HEK293 (cell line): ENCODE measurements around the gene SYNJ2.

Experiments
- GLI2 ChIP-seq: fragments of 450-650 bp; formaldehyde crosslinking; IDR thresholded peaks from 2 replicates; pipeline ENCODE4; 2017; ENCODE audit warnings: missing biosample characterization, missing genetic modification characterization, low read depth, borderline replicate concordance
- MYNN ChIP-seq: fragments of 450-650 bp; formaldehyde crosslinking; IDR thresholded peaks from 2 replicates; pipeline ENCODE4 v1.5.1; 2016; ENCODE audit warnings: missing biosample characterization, missing genetic modification characterization, borderline replicate concordance
- OVOL3 ChIP-seq: fragments of 450-650 bp; formaldehyde crosslinking; IDR thresholded peaks from 2 replicates; pipeline ENCODE4 v1.5.1; 2016; ENCODE audit warnings: missing biosample characterization, missing genetic modification characterization
- SCRT2 ChIP-seq: fragments of 450-650 bp; formaldehyde crosslinking; IDR thresholded peaks from 2 replicates; pipeline ENCODE4 v1.5.1; 2016; ENCODE audit warnings: missing biosample characterization, missing genetic modification characterization
- TCF7L2 ChIP-seq: IDR thresholded peaks from 2 replicates; pipeline ENCODE4 v1.6.1; 2011; ENCODE audit warnings: low read depth, mild to moderate bottlenecking, inconsistent platforms, low read length, moderate library complexity, borderline replicate concordance
- ZBTB20 ChIP-seq: fragments of 450-650 bp; formaldehyde crosslinking; IDR thresholded peaks from 2 replicates; pipeline ENCODE4 v1.5.1; 2016; ENCODE audit warnings: missing biosample characterization, missing genetic modification characterization
- ZBTB48 ChIP-seq: fragments of 450-650 bp; formaldehyde crosslinking; IDR thresholded peaks from 2 replicates; pipeline ENCODE4 v1.5.1; 2016; ENCODE audit warnings: missing biosample characterization, missing genetic modification characterization
- ZFP3 ChIP-seq: fragments of 450-650 bp; formaldehyde crosslinking; IDR thresholded peaks from 2 replicates; pipeline ENCODE4 v1.5.1; 2016; ENCODE audit warnings: low read depth, missing biosample characterization, missing genetic modification characterization
- ZFP37 ChIP-seq: fragments of 450-650 bp; formaldehyde crosslinking; IDR thresholded peaks from 2 replicates; pipeline ENCODE4 v1.5.1; 2016; ENCODE audit warnings: missing biosample characterization, missing genetic modification characterization
- ZNF341 ChIP-seq: fragments of 450-650 bp; formaldehyde crosslinking; IDR thresholded peaks from 2 replicates; pipeline ENCODE4; 2016; ENCODE audit warnings: low read depth, missing biosample characterization, missing genetic modification characterization
- ZNF37A ChIP-seq: fragments of 450-650 bp; IDR thresholded peaks from 2 replicates; pipeline ENCODE4 v1.5.1; 2018; ENCODE audit warnings: missing biosample characterization, missing genetic modification characterization
- ZNF391 ChIP-seq: fragments of 450-650 bp; formaldehyde crosslinking; IDR thresholded peaks from 2 replicates; pipeline ENCODE4 v1.5.1; 2016; ENCODE audit warnings: low read depth, missing biosample characterization, missing genetic modification characterization, borderline replicate concordance
- ZNF404 ChIP-seq: fragments of 450-650 bp; formaldehyde crosslinking; IDR thresholded peaks from 2 replicates; pipeline ENCODE4 v1.5.1; 2017; ENCODE audit warnings: missing biosample characterization, missing genetic modification characterization
- ZNF423 ChIP-seq: fragments of 450-650 bp; formaldehyde crosslinking; IDR thresholded peaks from 2 replicates; pipeline ENCODE4 v1.5.1; 2016; ENCODE audit warnings: missing biosample characterization, missing genetic modification characterization
- ZNF521 ChIP-seq: fragments of 450-650 bp; formaldehyde crosslinking; IDR thresholded peaks from 2 replicates; pipeline ENCODE4 v1.5.1; 2017; ENCODE audit warnings: missing biosample characterization, mild to moderate bottlenecking, missing genetic modification characterization
- ZNF561 ChIP-seq: fragments of 450-650 bp; IDR thresholded peaks from 2 replicates; pipeline ENCODE4 v1.5.1; 2018; ENCODE audit warnings: missing biosample characterization, missing genetic modification characterization, borderline replicate concordance
- ZNF626 ChIP-seq: fragments of 450-650 bp; sonication (Bioruptor Pico); formaldehyde crosslinking; IDR thresholded peaks from 2 replicates; pipeline ENCODE4 v1.5.1; 2018; ENCODE audit warnings: missing biosample characterization, missing genetic modification characterization, inconsistent platforms
- ZNF629 ChIP-seq: fragments of 450-650 bp; formaldehyde crosslinking; IDR thresholded peaks from 2 replicates; pipeline ENCODE4 v1.5.1; 2017; ENCODE audit warnings: missing biosample characterization, missing genetic modification characterization
- ZNF76 ChIP-seq: fragments of 450-650 bp; formaldehyde crosslinking; IDR thresholded peaks from 2 replicates; pipeline ENCODE4; 2016; ENCODE audit warnings: low read depth, missing biosample characterization, missing genetic modification characterization, borderline replicate concordance
- TF ChIP-seq, protein P1 (sequence below): fragments of 450-650 bp; formaldehyde crosslinking; conservative IDR thresholded peaks from 2 replicates; pipeline ENCODE4 v1.5.1; 2016; ENCODE audit warnings: low read depth, missing biosample characterization, missing genetic modification characterization
- TF ChIP-seq, protein P2 (sequence below): fragments of 450-650 bp; formaldehyde crosslinking; IDR thresholded peaks from 2 replicates; pipeline ENCODE4 v1.5.1; 2017; ENCODE audit warnings: missing biosample characterization, missing genetic modification characterization
- TF ChIP-seq, protein P3 (sequence below): fragments of 450-650 bp; formaldehyde crosslinking; IDR thresholded peaks from 2 replicates; pipeline ENCODE4 v1.5.1; 2017; ENCODE audit warnings: missing biosample characterization, missing genetic modification characterization
- TF ChIP-seq, protein P4 (sequence below): fragments of 450-650 bp; formaldehyde crosslinking; IDR thresholded peaks from 2 replicates; pipeline ENCODE4 v1.5.1; 2016; ENCODE audit warnings: missing biosample characterization, missing genetic modification characterization
- TF ChIP-seq, protein P5 (sequence below): fragments of 450-650 bp; formaldehyde crosslinking; IDR thresholded peaks from 2 replicates; pipeline ENCODE4 v1.5.1; 2016; ENCODE audit warnings: missing biosample characterization, missing genetic modification characterization
- TF ChIP-seq, protein P6 (sequence below): fragments of 450-650 bp; formaldehyde crosslinking; IDR thresholded peaks from 2 replicates; pipeline ENCODE4 v1.5.1; 2016; ENCODE audit warnings: missing biosample characterization, missing genetic modification characterization
- TF ChIP-seq, protein P7 (sequence below): fragments of 450-650 bp; formaldehyde crosslinking; IDR thresholded peaks from 2 replicates; pipeline ENCODE4 v1.5.1; 2017; ENCODE audit warnings: missing biosample characterization, mild to moderate bottlenecking, missing genetic modification characterization, moderate library complexity

The SYNJ2 gene

DNA sequence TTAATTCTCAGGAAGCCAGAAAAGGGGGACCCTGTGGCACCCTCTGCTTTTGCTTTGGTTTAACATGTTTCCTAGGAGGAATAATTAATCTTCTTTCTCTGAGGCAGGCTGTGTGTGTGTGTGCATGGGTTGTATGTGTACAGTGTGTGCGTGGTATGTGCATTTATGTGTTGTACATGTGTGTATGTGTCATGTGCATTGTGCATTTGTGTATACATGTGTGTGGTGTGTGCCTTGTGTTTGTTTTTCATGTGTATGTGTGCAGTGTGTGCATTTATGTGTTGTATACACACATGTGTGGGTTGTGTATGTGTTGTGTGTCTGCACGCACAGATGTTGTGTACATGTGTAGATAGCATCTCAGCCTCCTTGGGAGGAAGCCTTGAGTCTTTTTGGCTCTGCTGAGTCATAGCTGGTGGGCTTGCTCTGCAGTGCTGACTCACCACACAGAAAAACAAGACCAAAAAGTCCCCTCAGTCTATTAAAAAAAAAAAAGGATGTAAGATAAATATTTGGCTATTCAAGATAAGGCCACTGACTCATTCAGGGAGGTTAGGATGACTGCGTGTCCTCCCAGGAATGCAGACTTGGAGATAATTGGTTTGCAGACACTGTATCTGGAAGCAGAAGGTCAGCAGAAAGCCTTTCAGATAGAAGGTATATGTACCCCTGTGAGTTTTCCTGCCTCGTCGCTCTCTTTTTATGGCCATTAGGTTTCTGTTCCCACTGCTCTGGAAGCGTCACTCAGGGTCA is 58.6 kb downstream of the SYNJ2 start (continued):
- TF ChIP-seq, protein P1, sequence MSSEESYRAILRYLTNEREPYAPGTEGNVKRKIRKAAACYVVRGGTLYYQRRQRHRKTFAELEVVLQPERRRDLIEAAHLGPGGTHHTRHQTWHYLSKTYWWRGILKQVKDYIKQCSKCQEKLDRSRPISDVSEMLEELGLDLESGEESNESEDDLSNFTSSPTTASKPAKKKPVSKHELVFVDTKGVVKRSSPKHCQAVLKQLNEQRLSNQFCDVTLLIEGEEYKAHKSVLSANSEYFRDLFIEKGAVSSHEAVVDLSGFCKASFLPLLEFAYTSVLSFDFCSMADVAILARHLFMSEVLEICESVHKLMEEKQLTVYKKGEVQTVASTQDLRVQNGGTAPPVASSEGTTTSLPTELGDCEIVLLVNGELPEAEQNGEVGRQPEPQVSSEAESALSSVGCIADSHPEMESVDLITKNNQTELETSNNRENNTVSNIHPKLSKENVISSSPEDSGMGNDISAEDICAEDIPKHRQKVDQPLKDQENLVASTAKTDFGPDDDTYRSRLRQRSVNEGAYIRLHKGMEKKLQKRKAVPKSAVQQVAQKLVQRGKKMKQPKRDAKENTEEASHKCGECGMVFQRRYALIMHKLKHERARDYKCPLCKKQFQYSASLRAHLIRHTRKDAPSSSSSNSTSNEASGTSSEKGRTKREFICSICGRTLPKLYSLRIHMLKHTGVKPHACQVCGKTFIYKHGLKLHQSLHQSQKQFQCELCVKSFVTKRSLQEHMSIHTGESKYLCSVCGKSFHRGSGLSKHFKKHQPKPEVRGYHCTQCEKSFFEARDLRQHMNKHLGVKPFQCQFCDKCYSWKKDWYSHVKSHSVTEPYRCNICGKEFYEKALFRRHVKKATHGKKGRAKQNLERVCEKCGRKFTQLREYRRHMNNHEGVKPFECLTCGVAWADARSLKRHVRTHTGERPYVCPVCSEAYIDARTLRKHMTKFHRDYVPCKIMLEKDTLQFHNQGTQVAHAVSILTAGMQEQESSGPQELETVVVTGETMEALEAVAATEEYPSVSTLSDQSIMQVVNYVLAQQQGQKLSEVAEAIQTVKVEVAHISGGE (tag by site-specific recombination), result no peak
- TF ChIP-seq, protein P2, sequence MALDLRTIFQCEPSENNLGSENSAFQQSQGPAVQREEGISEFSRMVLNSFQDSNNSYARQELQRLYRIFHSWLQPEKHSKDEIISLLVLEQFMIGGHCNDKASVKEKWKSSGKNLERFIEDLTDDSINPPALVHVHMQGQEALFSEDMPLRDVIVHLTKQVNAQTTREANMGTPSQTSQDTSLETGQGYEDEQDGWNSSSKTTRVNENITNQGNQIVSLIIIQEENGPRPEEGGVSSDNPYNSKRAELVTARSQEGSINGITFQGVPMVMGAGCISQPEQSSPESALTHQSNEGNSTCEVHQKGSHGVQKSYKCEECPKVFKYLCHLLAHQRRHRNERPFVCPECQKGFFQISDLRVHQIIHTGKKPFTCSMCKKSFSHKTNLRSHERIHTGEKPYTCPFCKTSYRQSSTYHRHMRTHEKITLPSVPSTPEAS (tag by site-specific recombination), result peak; percentile 95
- TF ChIP-seq MYNN (tag by site-specific recombination) (peak; percentile 34), ZNF423 (tag by site-specific recombination) (no peak), ZNF341 (no peak), ZBTB48 (tag by site-specific recombination) (no peak; the same call in 1 of the 2 replicates), ZNF561 (tag by site-specific recombination) (peak; percentile 39; the same call in 1 of the 2 replicates), OVOL3 (tag by site-specific recombination) (peak; percentile 44; the same call in 1 of the 2 replicates), ZNF404 (no peak), ZNF629 (tag by site-specific recombination) (peak; percentile 97), ZFP3 (no peak), GLI2 (tag by site-specific recombination) (peak; percentile 69; the same call in 1 of the 2 replicates), ZNF76 (tag by site-specific recombination) (0 out of 2 replicates have a peak, but pooled peaks have one; percentile 20), ZNF521 (no peak), TCF7L2 (no peak), ZNF391 (tag by site-specific recombination) (peak; percentile 95; the same call in 1 of the 2 replicates), ZFP37 (tag by site-specific recombination) (peak; percentile 76; the same call in 1 of the 2 replicates), SCRT2 (no peak), ZNF37A (tag by site-specific recombination) (no peak), ZNF626 (no peak), ZBTB20 (tag by site-specific recombination) (0 out of 2 replicates have a peak, but pooled peaks have one; percentile 12)
- TF ChIP-seq, protein P3, sequence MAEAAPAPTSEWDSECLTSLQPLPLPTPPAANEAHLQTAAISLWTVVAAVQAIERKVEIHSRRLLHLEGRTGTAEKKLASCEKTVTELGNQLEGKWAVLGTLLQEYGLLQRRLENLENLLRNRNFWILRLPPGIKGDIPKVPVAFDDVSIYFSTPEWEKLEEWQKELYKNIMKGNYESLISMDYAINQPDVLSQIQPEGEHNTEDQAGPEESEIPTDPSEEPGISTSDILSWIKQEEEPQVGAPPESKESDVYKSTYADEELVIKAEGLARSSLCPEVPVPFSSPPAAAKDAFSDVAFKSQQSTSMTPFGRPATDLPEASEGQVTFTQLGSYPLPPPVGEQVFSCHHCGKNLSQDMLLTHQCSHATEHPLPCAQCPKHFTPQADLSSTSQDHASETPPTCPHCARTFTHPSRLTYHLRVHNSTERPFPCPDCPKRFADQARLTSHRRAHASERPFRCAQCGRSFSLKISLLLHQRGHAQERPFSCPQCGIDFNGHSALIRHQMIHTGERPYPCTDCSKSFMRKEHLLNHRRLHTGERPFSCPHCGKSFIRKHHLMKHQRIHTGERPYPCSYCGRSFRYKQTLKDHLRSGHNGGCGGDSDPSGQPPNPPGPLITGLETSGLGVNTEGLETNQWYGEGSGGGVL (tag by site-specific recombination), result peak; percentile 75
- TF ChIP-seq, protein P4, sequence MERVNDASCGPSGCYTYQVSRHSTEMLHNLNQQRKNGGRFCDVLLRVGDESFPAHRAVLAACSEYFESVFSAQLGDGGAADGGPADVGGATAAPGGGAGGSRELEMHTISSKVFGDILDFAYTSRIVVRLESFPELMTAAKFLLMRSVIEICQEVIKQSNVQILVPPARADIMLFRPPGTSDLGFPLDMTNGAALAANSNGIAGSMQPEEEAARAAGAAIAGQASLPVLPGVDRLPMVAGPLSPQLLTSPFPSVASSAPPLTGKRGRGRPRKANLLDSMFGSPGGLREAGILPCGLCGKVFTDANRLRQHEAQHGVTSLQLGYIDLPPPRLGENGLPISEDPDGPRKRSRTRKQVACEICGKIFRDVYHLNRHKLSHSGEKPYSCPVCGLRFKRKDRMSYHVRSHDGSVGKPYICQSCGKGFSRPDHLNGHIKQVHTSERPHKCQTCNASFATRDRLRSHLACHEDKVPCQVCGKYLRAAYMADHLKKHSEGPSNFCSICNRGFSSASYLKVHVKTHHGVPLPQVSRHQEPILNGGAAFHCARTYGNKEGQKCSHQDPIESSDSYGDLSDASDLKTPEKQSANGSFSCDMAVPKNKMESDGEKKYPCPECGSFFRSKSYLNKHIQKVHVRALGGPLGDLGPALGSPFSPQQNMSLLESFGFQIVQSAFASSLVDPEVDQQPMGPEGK, result peak; percentile 70; the same call in 1 of the 2 replicates
- TF ChIP-seq, protein P5, sequence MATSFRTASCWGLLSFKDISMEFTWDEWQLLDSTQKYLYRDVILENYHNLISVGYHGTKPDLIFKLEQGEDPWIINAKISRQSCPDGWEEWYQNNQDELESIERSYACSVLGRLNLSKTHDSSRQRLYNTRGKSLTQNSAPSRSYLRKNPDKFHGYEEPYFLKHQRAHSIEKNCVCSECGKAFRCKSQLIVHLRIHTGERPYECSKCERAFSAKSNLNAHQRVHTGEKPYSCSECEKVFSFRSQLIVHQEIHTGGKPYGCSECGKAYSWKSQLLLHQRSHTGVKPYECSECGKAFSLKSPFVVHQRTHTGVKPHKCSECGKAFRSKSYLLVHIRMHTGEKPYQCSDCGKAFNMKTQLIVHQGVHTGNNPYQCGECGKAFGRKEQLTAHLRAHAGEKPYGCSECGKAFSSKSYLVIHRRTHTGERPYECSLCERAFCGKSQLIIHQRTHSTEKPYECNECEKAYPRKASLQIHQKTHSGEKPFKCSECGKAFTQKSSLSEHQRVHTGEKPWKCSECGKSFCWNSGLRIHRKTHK (tag by site-specific recombination), result no peak
- TF ChIP-seq, protein P6, sequence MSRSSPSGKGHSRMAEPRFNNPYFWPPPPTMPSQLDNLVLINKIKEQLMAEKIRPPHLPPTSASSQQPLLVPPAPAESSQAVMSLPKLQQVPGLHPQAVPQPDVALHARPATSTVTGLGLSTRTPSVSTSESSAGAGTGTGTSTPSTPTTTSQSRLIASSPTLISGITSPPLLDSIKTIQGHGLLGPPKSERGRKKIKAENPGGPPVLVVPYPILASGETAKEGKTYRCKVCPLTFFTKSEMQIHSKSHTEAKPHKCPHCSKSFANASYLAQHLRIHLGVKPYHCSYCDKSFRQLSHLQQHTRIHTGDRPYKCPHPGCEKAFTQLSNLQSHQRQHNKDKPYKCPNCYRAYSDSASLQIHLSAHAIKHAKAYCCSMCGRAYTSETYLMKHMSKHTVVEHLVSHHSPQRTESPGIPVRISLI (tag by site-specific recombination), result peak; percentile 98
- TF ChIP-seq, protein P7, sequence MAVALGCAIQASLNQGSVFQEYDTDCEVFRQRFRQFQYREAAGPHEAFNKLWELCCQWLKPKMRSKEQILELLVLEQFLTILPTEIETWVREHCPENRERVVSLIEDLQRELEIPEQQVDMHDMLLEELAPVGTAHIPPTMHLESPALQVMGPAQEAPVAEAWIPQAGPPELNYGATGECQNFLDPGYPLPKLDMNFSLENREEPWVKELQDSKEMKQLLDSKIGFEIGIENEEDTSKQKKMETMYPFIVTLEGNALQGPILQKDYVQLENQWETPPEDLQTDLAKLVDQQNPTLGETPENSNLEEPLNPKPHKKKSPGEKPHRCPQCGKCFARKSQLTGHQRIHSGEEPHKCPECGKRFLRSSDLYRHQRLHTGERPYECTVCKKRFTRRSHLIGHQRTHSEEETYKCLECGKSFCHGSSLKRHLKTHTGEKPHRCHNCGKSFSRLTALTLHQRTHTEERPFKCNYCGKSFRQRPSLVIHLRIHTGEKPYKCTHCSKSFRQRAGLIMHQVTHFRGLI (tag by site-specific recombination), result peak; percentile 50; the same call in 1 of the 2 replicates
